ENCODE data around the gene ITGAV. TPM values are rescaled to one million over a fixed set of nuclear protein-coding genes. Genes with fewer than 3 reads are reported as not detected.

The ITGAV gene
- total and polyA plus RNA-seq, 2 of the 4 experiments (the other 2 are of a cell fraction): 45.8 to 181 TPM

DNA sequence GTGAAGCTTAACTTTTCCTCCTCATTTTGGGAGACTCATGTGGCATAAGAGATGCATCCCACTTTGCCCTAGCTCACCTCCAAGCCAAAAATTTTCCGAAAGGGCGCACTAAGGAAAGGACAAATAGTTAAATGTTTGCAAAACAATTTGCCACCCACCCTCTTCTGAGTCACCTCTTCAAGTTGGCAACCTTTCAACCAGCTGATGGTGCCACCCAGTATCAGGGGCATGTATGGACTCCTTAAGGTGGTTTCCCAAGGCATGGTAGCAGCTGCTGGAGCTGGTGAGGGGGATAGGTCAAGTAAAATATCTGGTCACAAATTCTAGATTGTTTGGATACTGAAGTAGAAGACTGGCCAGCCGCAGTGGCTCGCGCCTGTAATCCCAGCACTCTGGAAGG, 17.2 kb upstream of the ITGAV start:
- no peaks in the 10 kb centered on the region for H4K20me1 ChIP-seq (ENCODE audit: insufficient read depth, low read length)
- POLR2A ChIA-PET (ENCODE audit: unreplicated experiment): no interaction called here
- no peak overlapping the region for H2AK9ac ChIP-seq (replicated peaks; ENCODE audit: low read depth, low read length, poor library complexity)
- H3K4ac ChIP-seq (ENCODE audit: low read depth, low read length): no peak overlapping the region
- no peak overlapping the region for H2BK5ac ChIP-seq (ENCODE audit: low read depth, low read length, poor library complexity, severe bottlenecking)
- TF ChIP-seq, protein P1, sequence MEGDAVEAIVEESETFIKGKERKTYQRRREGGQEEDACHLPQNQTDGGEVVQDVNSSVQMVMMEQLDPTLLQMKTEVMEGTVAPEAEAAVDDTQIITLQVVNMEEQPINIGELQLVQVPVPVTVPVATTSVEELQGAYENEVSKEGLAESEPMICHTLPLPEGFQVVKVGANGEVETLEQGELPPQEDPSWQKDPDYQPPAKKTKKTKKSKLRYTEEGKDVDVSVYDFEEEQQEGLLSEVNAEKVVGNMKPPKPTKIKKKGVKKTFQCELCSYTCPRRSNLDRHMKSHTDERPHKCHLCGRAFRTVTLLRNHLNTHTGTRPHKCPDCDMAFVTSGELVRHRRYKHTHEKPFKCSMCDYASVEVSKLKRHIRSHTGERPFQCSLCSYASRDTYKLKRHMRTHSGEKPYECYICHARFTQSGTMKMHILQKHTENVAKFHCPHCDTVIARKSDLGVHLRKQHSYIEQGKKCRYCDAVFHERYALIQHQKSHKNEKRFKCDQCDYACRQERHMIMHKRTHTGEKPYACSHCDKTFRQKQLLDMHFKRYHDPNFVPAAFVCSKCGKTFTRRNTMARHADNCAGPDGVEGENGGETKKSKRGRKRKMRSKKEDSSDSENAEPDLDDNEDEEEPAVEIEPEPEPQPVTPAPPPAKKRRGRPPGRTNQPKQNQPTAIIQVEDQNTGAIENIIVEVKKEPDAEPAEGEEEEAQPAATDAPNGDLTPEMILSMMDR (conservative IDR thresholded peaks at IDR 0.05; ENCODE audit: low read depth, low read length): no peak
- TF ChIP-seq CEBPB (IDR thresholded peaks at IDR 0.05; ENCODE audit: low read depth, low read length): no peak
- no peak for TF ChIP-seq NFE2L2 (IDR thresholded peaks at IDR 0.05; ENCODE audit: low read depth, low read length)
- TF ChIP-seq RAD21 (IDR thresholded peaks at IDR 0.05; ENCODE audit: low read length): no peak
- no peak for TF ChIP-seq SMC3 (IDR thresholded peaks at IDR 0.05; ENCODE audit: low read depth, low read length)
- TF ChIP-seq POLR2A (IDR thresholded peaks at IDR 0.05; ENCODE audit: low read depth, low read length): no peak
- no peak for TF ChIP-seq FOS (IDR thresholded peaks at IDR 0.05; ENCODE audit: low read depth, low read length)
- TF ChIP-seq, protein P2, sequence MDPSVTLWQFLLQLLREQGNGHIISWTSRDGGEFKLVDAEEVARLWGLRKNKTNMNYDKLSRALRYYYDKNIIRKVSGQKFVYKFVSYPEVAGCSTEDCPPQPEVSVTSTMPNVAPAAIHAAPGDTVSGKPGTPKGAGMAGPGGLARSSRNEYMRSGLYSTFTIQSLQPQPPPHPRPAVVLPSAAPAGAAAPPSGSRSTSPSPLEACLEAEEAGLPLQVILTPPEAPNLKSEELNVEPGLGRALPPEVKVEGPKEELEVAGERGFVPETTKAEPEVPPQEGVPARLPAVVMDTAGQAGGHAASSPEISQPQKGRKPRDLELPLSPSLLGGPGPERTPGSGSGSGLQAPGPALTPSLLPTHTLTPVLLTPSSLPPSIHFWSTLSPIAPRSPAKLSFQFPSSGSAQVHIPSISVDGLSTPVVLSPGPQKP (IDR thresholded peaks at IDR 0.05; ENCODE audit: borderline replicate concordance, low read depth, low read length): no peak
- TF ChIP-seq MAFK (IDR thresholded peaks at IDR 0.05; ENCODE audit: low read depth, low read length): no peak
- TF ChIP-seq MXI1 (IDR thresholded peaks at IDR 0.05; ENCODE audit: borderline replicate concordance, low read depth, low read length): no peak
- no peak for TF ChIP-seq CHD1 (IDR thresholded peaks at IDR 0.05; ENCODE audit: low read depth, low read length)
- TF ChIP-seq RFX5 (IDR thresholded peaks at IDR 0.05; ENCODE audit: low read depth, low read length): no peak
- TF ChIP-seq RCOR1 (IDR thresholded peaks at IDR 0.05; ENCODE audit: insufficient replicate concordance, low read length): no peak
- TF ChIP-seq, protein P3, sequence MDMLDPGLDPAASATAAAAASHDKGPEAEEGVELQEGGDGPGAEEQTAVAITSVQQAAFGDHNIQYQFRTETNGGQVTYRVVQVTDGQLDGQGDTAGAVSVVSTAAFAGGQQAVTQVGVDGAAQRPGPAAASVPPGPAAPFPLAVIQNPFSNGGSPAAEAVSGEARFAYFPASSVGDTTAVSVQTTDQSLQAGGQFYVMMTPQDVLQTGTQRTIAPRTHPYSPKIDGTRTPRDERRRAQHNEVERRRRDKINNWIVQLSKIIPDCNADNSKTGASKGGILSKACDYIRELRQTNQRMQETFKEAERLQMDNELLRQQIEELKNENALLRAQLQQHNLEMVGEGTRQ (IDR thresholded peaks at IDR 0.05; ENCODE audit: low read depth, low read length): no peak
- no peak for TF ChIP-seq BHLHE40 (IDR thresholded peaks at IDR 0.05; ENCODE audit: low read depth, low read length)
- no peak for TF ChIP-seq MAZ (IDR thresholded peaks at IDR 0.05; ENCODE audit: borderline replicate concordance, low read depth, low read length)
- H3K56ac ChIP-seq (ENCODE audit: extremely low read depth, insufficient read depth, low read length): no peak overlapping the region
- WGBS, 2 experiments (ENCODE audit: extremely low coverage in 2 of 2, insufficient read length in 1 of 2): no CpG with 5 or more reads among the region's 5 CpGs
- no peaks in the 10 kb centered on the region for H3K9me1 ChIP-seq (ENCODE audit: insufficient read depth, low read length)
- H2AFZ ChIP-seq (replicated peaks; ENCODE audit: low read length, poor library complexity): no peak overlapping the region
- H3K9me3 ChIP-seq (ENCODE audit: control insufficient read depth, insufficient read depth, low read length): no peaks in the 10 kb centered on the region
- no peak overlapping the region for H4K8ac ChIP-seq (ENCODE audit: low read depth in 2 of 2, low read length in 2 of 2)
- no peak overlapping the region for H2BK120ac ChIP-seq (ENCODE audit: low read depth, low read length)
- H3K27ac ChIP-seq (ENCODE audit: insufficient read depth, low read length): no peak overlapping the region
- H2BK20ac ChIP-seq (ENCODE audit: low read depth, low read length): no peak overlapping the region; the same call in 1 of the 2 replicates
- CTCF ChIA-PET: no interaction called here
- no peaks in the 10 kb centered on the region for H3K36me3 ChIP-seq (ENCODE audit: control insufficient read depth, insufficient read depth, low read length)
- BruUV-seq (replicated peaks): no TSS peak
- H3K9ac ChIP-seq (ENCODE audit: low read depth, low read length): no peak overlapping the region
- H3K23ac ChIP-seq (ENCODE audit: low read depth, low read length): no peak overlapping the region
- dilution Hi-C loops (cut with HindIII; ENCODE audit: low sequenced_read_pairs, unreplicated experiment) (no loop called here), intact Hi-C loops (cut with micrococcal nuclease) (no loop called here), in situ Hi-C loops (cut with MboI; ENCODE audit: low sequenced_read_pairs) (no loop called here)
- no peak overlapping the region for H3K4me3 ChIP-seq (ENCODE audit: insufficient read depth, low read depth, low read length)
- H2BK15ac ChIP-seq (ENCODE audit: low read depth, low read length): 0 out of 3 replicates have a peak overlapping the region, but pooled peaks have one; percentile 34
- H3K79me1 ChIP-seq (ENCODE audit: low read depth in 1 of 2, low read length in 2 of 2): peaks cover 0 to 2% of the 10 kb centered on the region in 2 experiments; a peak in 1 of 4 replicates
- no peak overlapping the region for H3K4me2 ChIP-seq (ENCODE audit: low read depth, low read length)
- ATAC-seq (ENCODE audit: low read depth): no peak
- H3K14ac ChIP-seq (replicated peaks; ENCODE audit: low read depth, low read length): no peak overlapping the region
- no peak overlapping the region for H4K5ac ChIP-seq (ENCODE audit: low read depth, low read length)
- peaks cover 5% of the 10 kb centered on the region; the same call in 1 of the 2 replicates for H3K4me1 ChIP-seq (ENCODE audit: control insufficient read depth, insufficient read depth, low read length)
- H4K91ac ChIP-seq (ENCODE audit: insufficient read depth, low read depth, low read length): no peak overlapping the region
- no peaks in the 10 kb centered on the region for H3K27me3 ChIP-seq (ENCODE audit: control insufficient read depth, insufficient read depth, low read length)
- no peak for DNase-seq
- no peak overlapping the region for H3K18ac ChIP-seq (ENCODE audit: low read depth, low read length)
- 0 out of 2 replicates have a peak overlapping the region, but pooled peaks have one; percentile 13 for H2AK5ac ChIP-seq (ENCODE audit: low read depth, low read length)
